Gastrocnemius medialis (tissue), 4 donors: Measurements from ENCODE around the gene ADGRL3. TPM values are rescaled to one million over a fixed set of nuclear protein-coding genes. Genes with fewer than 3 reads are reported as not detected.

Experiments used
- ATAC-seq, 2 donors: fragments of 150-250 bp; one replicate each; pipeline ENCODE4 v1.9.1; 2016
- DNase-seq, 2 donors: peaks; one replicate each; pipeline ENCODE4 v3.0.0-alpha.2; 2019
- H3K27ac ChIP-seq, 4 donors: fragments of 200-600 bp; sonication (generic); 1 replicate in 1 of 4; 2 replicates in 3 of 4; pipeline ENCODE4 v1.5.1; 2016 to 2018; ENCODE audit warnings: mild to moderate bottlenecking in 2 of 4, moderate library complexity in 1 of 4
- H3K27me3 ChIP-seq, 3 donors: fragments of 200-600 bp; sonication (generic) in 2 of 3; 1 replicate in 1 of 3; 2 replicates in 2 of 3; pipeline versions ENCODE4 v1.5.1 to v1.6.0; 2016 to 2019; ENCODE audit warnings: mild to moderate bottlenecking in 1 of 3, moderate library complexity in 1 of 3
- H3K36me3 ChIP-seq, 2 donors: fragments of 200-600 bp; sonication (generic) in 1 of 2; one replicate each; pipeline ENCODE4 v1.5.1; 2017 to 2018
- H3K4me1 ChIP-seq, 2 donors: fragments of 200-600 bp; sonication (generic) in 1 of 2; one replicate each; pipeline ENCODE4 v1.5.1; 2016 to 2017; ENCODE audit warnings: mild to moderate bottlenecking in 2 of 2
- H3K4me3 ChIP-seq, 4 donors: fragments of 200-600 bp; sonication (generic) in 3 of 4; 1 replicate in 1 of 4; 2 replicates in 3 of 4; pipeline ENCODE4 v1.5.1; 2016 to 2019; ENCODE audit warnings: mild to moderate bottlenecking in 2 of 4
- H3K9me3 ChIP-seq, 3 donors: fragments of 200-600 bp; sonication (generic) in 2 of 3; 1 replicate in 1 of 3; 2 replicates in 2 of 3; pipeline ENCODE4 v1.5.1; 2016 to 2019
- CTCF ChIP-seq, 5 experiments: fragments of 450-650 bp in 3 of 5; fragments of 200-600 bp in 2 of 5; sonication (generic) in 2 of 5; IDR thresholded peaks in 4 of 5; conservative IDR thresholded peaks in 1 of 5; 1 replicate in 4 of 5; 2 replicates in 1 of 5; pipeline ENCODE4 v1.5.1; 2016 to 2019; ENCODE audit warnings: antibody characterized with exemption in 5 of 5, mild to moderate bottlenecking in 3 of 5, moderate library complexity in 3 of 5
- POLR2A ChIP-seq, 2 donors: fragments of 450-650 bp; IDR thresholded peaks; one replicate each; pipeline ENCODE4 v1.6.1; 2017; ENCODE audit warnings: antibody characterized with exemption in 2 of 2, mild to moderate bottlenecking in 2 of 2, moderate library complexity in 2 of 2
- in situ Hi-C, 4 donors: fragments of 200-750 bp; cut with MboI; loops; one replicate each; pipeline versions ENCODE4 v1.15.0 to v1.8.0; 2017; ENCODE audit warnings: low sequenced_read_pairs in 4 of 4
- intact Hi-C: fragments of 100-400 bp; cut with DNase I; formaldehyde crosslinking; loops from one replicate; pipeline ENCODE4 v1.15.1; 2023; ENCODE audit warnings: low total_unique reads
- total RNA-seq, 4 donors: library from RNA; depleted of rRNA; stranded (reverse); fragments of >200 nt; gene quantifications; one replicate each; pipeline versions ENCODE4 v1.1.0 to v1.2.3, GENCODE V29; 2016

ADGRL3 gene
- total RNA-seq, 4 donors from 2014 or later = 0.69 to 2.2 (median 1.1) TPM

- in situ Hi-C loops (no loop called here), intact Hi-C loops (no loop called here)
These were observed 804.8 kb downstream of the ADGRL3 start for GRCh38 chr4:62004881-62005280.

DNA sequence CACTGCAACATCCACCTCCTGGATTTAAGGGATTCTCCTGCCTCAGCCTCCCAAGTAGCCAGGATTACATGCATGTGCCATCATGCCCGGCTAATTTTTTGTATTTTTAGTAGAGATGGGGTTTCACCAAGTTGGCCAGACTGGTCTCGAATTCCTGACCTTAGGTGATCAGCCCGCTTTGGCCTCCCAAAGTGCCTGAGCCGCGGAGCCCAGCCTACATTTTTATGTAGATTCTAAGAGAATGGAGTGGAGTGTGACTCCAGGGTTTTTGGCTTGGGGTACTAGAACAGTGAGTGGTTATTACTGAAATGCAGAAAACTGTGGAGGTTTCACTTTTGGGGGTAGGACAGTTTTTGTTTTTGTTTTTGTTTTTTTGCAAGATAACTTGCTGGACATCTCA is 806.0 kb downstream of the ADGRL3 start:
- intact Hi-C loops = no loop called here
- in situ Hi-C loops = no loop called here

More at GRCh38 chr4:62004881-62005280, 804.8 kb downstream of the ADGRL3 start:
- H3K4me1 ChIP-seq = no peaks in the 10 kb centered on the region
- no peaks in the 10 kb centered on the region for H3K36me3 ChIP-seq
- no peak overlapping the region for H3K4me3 ChIP-seq
- H3K27me3 ChIP-seq = no peaks in the 10 kb centered on the region
- H3K27ac ChIP-seq = no peak overlapping the region
- ATAC-seq (no peak), DNase-seq (no peak)
- TF ChIP-seq CTCF (IDR thresholded peaks at IDR 0.05 in 4 of 5, conservative IDR thresholded peaks at IDR 0.05 in 1 of 5) = no peak
- no peak for TF ChIP-seq POLR2A (IDR thresholded peaks at IDR 0.05)
- H3K9me3 ChIP-seq = no peaks in the 10 kb centered on the region

DNA sequence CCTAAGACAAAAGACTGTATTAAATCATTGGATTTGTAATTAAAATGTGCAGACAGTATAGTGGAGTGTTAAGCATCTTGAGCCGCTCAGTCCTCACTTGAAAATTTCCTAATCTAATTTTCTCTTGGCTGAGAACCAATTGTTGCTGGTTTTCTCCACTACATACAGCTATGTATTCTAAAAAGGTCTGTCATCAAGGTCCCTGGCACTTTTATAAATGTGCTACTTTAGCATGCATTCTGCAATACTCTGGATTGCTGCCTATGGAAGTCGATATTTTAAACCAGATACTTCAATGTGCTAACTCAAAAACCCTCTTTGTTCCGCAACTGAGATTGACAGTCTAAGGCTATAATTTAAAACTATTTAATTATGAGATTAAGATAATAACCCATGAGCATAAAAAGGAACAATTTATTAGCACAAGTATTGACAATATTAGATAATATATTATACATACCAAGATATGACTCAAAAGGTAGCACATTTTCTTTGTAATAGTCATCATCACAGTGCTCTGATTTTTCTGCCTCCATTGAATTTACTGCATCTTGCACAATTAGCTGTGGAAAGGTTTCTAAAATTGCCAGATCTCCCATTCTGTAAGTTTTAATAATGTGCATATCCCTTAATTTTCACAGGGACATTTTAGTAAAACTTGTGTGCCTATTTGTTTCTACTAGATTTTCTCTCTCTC is 815.1 kb downstream of the ADGRL3 start:
- TF ChIP-seq POLR2A (IDR thresholded peaks at IDR 0.05) = no peak
- TF ChIP-seq CTCF (IDR thresholded peaks at IDR 0.05 in 4 of 5, conservative IDR thresholded peaks at IDR 0.05 in 1 of 5) = no peak
- no peaks in the 10 kb centered on the region for H3K36me3 ChIP-seq
- H3K27ac ChIP-seq = no peak overlapping the region
- intact Hi-C loops = no loop called here
- no peak for DNase-seq
- no peaks in the 10 kb centered on the region for H3K9me3 ChIP-seq
- ATAC-seq = no peak
- no peaks in the 10 kb centered on the region for H3K27me3 ChIP-seq
- in situ Hi-C loops = no loop called here
- no peak overlapping the region for H3K4me3 ChIP-seq
- no peaks in the 10 kb centered on the region for H3K4me1 ChIP-seq

More for the DNA sequence above, 806.0 kb downstream of the ADGRL3 start:
- DNase-seq (no peak), ATAC-seq (no peak)
- Histone ChIP-seq H3K4me3 (no peak overlapping the region), H3K36me3 (no peaks in the 10 kb centered on the region), H3K9me3 (no peaks in the 10 kb centered on the region), H3K27me3 (no peaks in the 10 kb centered on the region), H3K27ac (no peak overlapping the region), H3K4me1 (no peaks in the 10 kb centered on the region)
- TF ChIP-seq CTCF (IDR thresholded peaks at IDR 0.05 in 4 of 5, conservative IDR thresholded peaks at IDR 0.05 in 1 of 5) = no peak
- TF ChIP-seq POLR2A (IDR thresholded peaks at IDR 0.05) = no peak

DNA sequence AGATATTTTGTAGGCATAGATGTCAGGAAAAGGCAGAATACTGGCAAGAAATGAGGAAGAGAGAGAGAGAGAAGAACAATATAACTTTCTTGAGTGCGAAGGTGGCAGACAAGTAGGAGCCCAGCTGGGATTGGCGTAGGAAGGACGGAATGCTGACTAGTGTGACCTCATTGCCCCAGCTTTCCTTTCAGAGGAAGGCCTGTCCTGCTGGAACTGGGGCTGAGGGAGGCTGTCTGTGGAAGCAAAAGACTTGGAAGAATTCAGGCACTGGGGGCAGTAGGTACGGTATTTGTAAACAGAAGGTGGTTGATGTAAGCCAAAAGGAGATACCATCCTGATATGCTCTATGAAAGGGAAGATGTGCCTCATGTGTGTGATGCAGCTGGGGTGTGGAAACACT is 818.4 kb downstream of the ADGRL3 start:
- intact Hi-C loops (no loop called here), in situ Hi-C loops (no loop called here)
- Histone ChIP-seq H3K27ac (no peak overlapping the region), H3K27me3 (no peaks in the 10 kb centered on the region), H3K9me3 (no peaks in the 10 kb centered on the region), H3K36me3 (no peaks in the 10 kb centered on the region), H3K4me3 (no peak overlapping the region), H3K4me1 (no peaks in the 10 kb centered on the region)
- DNase-seq (no peak), ATAC-seq (no peak)
- TF ChIP-seq POLR2A (IDR thresholded peaks at IDR 0.05) (no peak), CTCF (IDR thresholded peaks at IDR 0.05 in 4 of 5, conservative IDR thresholded peaks at IDR 0.05 in 1 of 5) (no peak)

DNA sequence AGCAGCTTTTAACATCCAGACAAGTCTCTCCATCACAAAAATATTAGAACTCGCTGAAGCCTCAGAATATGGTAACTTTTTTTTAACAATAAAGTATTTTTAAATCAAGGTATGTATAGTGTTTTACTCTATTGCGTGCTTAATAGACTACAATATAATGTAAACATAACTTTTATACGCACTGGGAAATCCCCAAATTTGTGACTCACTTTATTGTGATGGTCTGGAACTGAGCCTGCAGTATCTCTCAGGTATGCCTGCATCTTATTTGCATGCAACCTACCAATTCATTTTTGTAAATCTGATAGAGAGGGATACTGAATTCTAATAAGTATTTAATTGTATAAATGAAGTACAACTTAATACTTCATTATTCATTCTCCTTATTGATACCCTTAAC is 823.5 kb downstream of the ADGRL3 start:
- Histone ChIP-seq H3K27me3 (no peaks in the 10 kb centered on the region), H3K27ac (no peak overlapping the region), H3K9me3 (no peaks in the 10 kb centered on the region), H3K36me3 (no peaks in the 10 kb centered on the region), H3K4me3 (no peak overlapping the region), H3K4me1 (no peaks in the 10 kb centered on the region)
- TF ChIP-seq CTCF (IDR thresholded peaks at IDR 0.05 in 4 of 5, conservative IDR thresholded peaks at IDR 0.05 in 1 of 5) (no peak), POLR2A (IDR thresholded peaks at IDR 0.05) (no peak)
- intact Hi-C loops (no loop called here), in situ Hi-C loops (no loop called here)
- no peak for DNase-seq
- ATAC-seq = no peak
